HCT116 (cell line): ENCODE results near the gene CSNK1E. TPM values are rescaled to one million over a fixed set of nuclear protein-coding genes. Genes with fewer than 3 reads are reported as not detected.

Experiments used
- ATAC-seq: fragments of 200-7000 bp; cut with Tn5 transposase; 2 replicates; pipeline ENCODE4 v1.9.1; 2020; ENCODE audit warnings: mild to moderate bottlenecking, moderate library complexity
- BruUV-seq: library from RNA; stranded (reverse); fragments of 400-500 nt; replicated peaks from 2 replicates; lab custom pipeline; 2021; lab: Mats Ljungman, UMichigan
- CTCF ChIA-PET: fragments of 300-600 bp; sonication (Branson Sonifier 250); formaldehyde crosslinking; loops from one replicate; lab custom pipeline; 2021; ENCODE audit warnings: antibody characterized with exemption; lab: Charles Lee
- POLR2A ChIA-PET: fragments of 300-600, 350-600 bp; sonication (Branson Sonifier 250); formaldehyde crosslinking; loops from one replicate; lab custom pipeline; 2021; ENCODE audit warnings: antibody characterized with exemption; lab: Charles Lee
- RAD21 ChIA-PET, 2 experiments: fragments of 300-600 bp; sonication (Branson Sonifier 250); formaldehyde crosslinking; loops; one replicate each; lab custom pipeline; 2023; ENCODE audit warnings: low total read pairs in 2 of 2; ENCODE audit not compliant: uncharacterized antibody in 2 of 2, unreplicated experiment in 2 of 2, low non-redundant PET in 1 of 2; lab: Charles Lee
- DNase-seq: peaks from one replicate; pipeline ENCODE4 v3.0.0-alpha.2; 2010; ENCODE audit warnings: low read depth, low spot score
- H2AFZ ChIP-seq: fragments of 200-600 bp; shearing (Covaris generic), sonication (generic); 2 replicates; pipeline ENCODE4 v1.6.1; 2017; ENCODE audit warnings: low read depth, mixed run types, mixed read lengths, antibody characterized with exemption, low read length; ENCODE audit not compliant: poor library complexity, severe bottlenecking
- H3K27ac ChIP-seq: 2 replicates; pipeline ENCODE4 v1.5.1; 2012; ENCODE audit warnings: low read depth, low read length
- H3K27me3 ChIP-seq: fragments of 200-600 bp; sonication (generic); 2 replicates; pipeline ENCODE4 v1.6.1; 2016; ENCODE audit warnings: mixed run types, low read length, mixed read lengths; ENCODE audit not compliant: insufficient read depth
- H3K36me3 ChIP-seq, 2 experiments: fragments of 200-500 bp in 1 of 2; fragments of 200-600 bp in 1 of 2; sonication (Bioruptor generic) in 1 of 2; sonication (generic) in 1 of 2; 2 replicates each; pipeline versions ENCODE4 v1.5.1 to v1.6.1; 2014 to 2016; ENCODE audit warnings: low read length in 2 of 2, inconsistent platforms in 1 of 2, mixed read lengths in 1 of 2, mixed run types in 1 of 2; ENCODE audit not compliant: insufficient read depth in 2 of 2, control insufficient read depth in 1 of 2
- H3K4me1 ChIP-seq, 2 experiments: fragments of 200-600 bp in 1 of 2; sonication (generic) in 1 of 2; 2 replicates each; pipeline versions ENCODE4 v1.5.1 to v1.6.1; 2012 to 2017; ENCODE audit warnings: low read length in 2 of 2, inconsistent platforms in 1 of 2, mild to moderate bottlenecking in 1 of 2, mixed read lengths in 1 of 2, mixed run types in 1 of 2, moderate library complexity in 1 of 2; ENCODE audit not compliant: insufficient read depth in 2 of 2, control insufficient read depth in 1 of 2
- H3K4me2 ChIP-seq: fragments of 200-600 bp; sonication (generic); 2 replicates; pipeline ENCODE4 v1.6.1; 2017; ENCODE audit warnings: mixed run types, low read length, mixed read lengths
- H3K4me3 ChIP-seq, 2 experiments: fragments of 200-600 bp in 1 of 2; sonication (generic) in 1 of 2; replicated peaks in 1 of 2; 2 replicates each; pipeline ENCODE4 v1.5.1; 2011 to 2016; ENCODE audit warnings: low read length in 2 of 2, control low read depth in 1 of 2, low read depth in 1 of 2, mild to moderate bottlenecking in 1 of 2, mixed read lengths in 1 of 2, mixed run types in 1 of 2
- H3K79me2 ChIP-seq: fragments of 200-600 bp; sonication (generic); 2 replicates; pipeline ENCODE4 v1.6.1; 2017; ENCODE audit warnings: mild to moderate bottlenecking, mixed run types, low read length, moderate library complexity, mixed read lengths; ENCODE audit not compliant: insufficient read depth
- H3K9ac ChIP-seq: fragments of 200-600 bp; sonication (generic); 2 replicates; pipeline ENCODE4 v1.6.1; 2016; ENCODE audit warnings: low read length, mixed read lengths
- H3K9me2 ChIP-seq: fragments of 200-600 bp; sonication (generic), shearing (Covaris generic); 2 replicates; pipeline ENCODE4 v1.6.1; 2017; ENCODE audit warnings: mixed run types, mild to moderate bottlenecking, moderate library complexity; ENCODE audit not compliant: insufficient read depth
- H3K9me3 ChIP-seq, 2 experiments: fragments of 200-500 bp in 1 of 2; fragments of 200-600 bp in 1 of 2; sonication (Bioruptor generic) in 1 of 2; sonication (generic) in 1 of 2; 2 replicates each; pipeline ENCODE4 v1.6.1; 2014 to 2017; ENCODE audit warnings: low read length in 2 of 2, mixed read lengths in 2 of 2, inconsistent platforms in 1 of 2, low read depth in 1 of 2, mild to moderate bottlenecking in 1 of 2, mixed run types in 1 of 2, moderate library complexity in 1 of 2; ENCODE audit not compliant: control insufficient read depth in 1 of 2, insufficient read depth in 1 of 2
- H4K20me1 ChIP-seq: fragments of 200-600 bp; sonication (generic), shearing (Covaris generic); 2 replicates; pipeline ENCODE4 v1.6.1; 2017; ENCODE audit warnings: mixed run types, mild to moderate bottlenecking, moderate library complexity; ENCODE audit not compliant: insufficient read depth
- CEBPB ChIP-seq: IDR thresholded peaks from 2 replicates; pipeline ENCODE4 v1.6.1; 2012; ENCODE audit warnings: low read depth
- CTCF ChIP-seq, 3 experiments: fragments of 200-600 bp in 1 of 3; sonication (generic) in 1 of 3; IDR thresholded peaks in 2 of 3; conservative IDR thresholded peaks in 1 of 3; 2 replicates each; pipeline ENCODE4 v1.5.1; 2012 to 2017; ENCODE audit warnings: low read depth in 2 of 3, low read length in 2 of 3, antibody characterized with exemption in 1 of 3, borderline replicate concordance in 1 of 3, control low read depth in 1 of 3, mild to moderate bottlenecking in 1 of 3, mixed read lengths in 1 of 3, mixed run types in 1 of 3, moderate library complexity in 1 of 3; ENCODE audit not compliant: insufficient read depth in 1 of 3
- EGR1 ChIP-seq: IDR thresholded peaks from 2 replicates; pipeline ENCODE4 v1.6.1; 2012; ENCODE audit warnings: low read depth
- ELF1 ChIP-seq: IDR thresholded peaks from 2 replicates; pipeline ENCODE4 v1.6.1; 2012; ENCODE audit warnings: low read depth, borderline replicate concordance
- JUND ChIP-seq: IDR thresholded peaks from 2 replicates; pipeline ENCODE4 v1.6.1; 2012
- POLR2AphosphoS5 ChIP-seq: IDR thresholded peaks from 2 replicates; pipeline ENCODE4 v1.6.1; 2011; ENCODE audit warnings: mild to moderate bottlenecking, low read depth, low read length, moderate library complexity
- SP1 ChIP-seq: IDR thresholded peaks from 2 replicates; pipeline ENCODE4 v1.6.1; 2012; ENCODE audit warnings: low read depth
- SRF ChIP-seq: IDR thresholded peaks from 2 replicates; pipeline ENCODE4 v1.6.1; 2012; ENCODE audit warnings: low read depth
- TCF7L2 ChIP-seq: IDR thresholded peaks from 2 replicates; pipeline ENCODE4 v1.7.0; 2011; ENCODE audit warnings: borderline replicate concordance, inconsistent platforms; ENCODE audit not compliant: insufficient read depth, insufficient read length; ENCODE audit errors: extremely low read depth
- ZBTB33 ChIP-seq: IDR thresholded peaks from 2 replicates; pipeline ENCODE4 v1.6.1; 2011; ENCODE audit warnings: mild to moderate bottlenecking, low read length, moderate library complexity; ENCODE audit not compliant: insufficient replicate concordance; ENCODE audit errors: extremely low read depth
- ZFX ChIP-seq: fragments of 450-650 bp; IDR thresholded peaks from 2 replicates; pipeline ENCODE4 v1.6.1; 2017
- ZNF274 ChIP-seq: fragments of 200-500 bp; sonication (Bioruptor generic); IDR thresholded peaks from 2 replicates; pipeline ENCODE4 v1.6.1; 2014; ENCODE audit warnings: mild to moderate bottlenecking, low read depth, low read length, inconsistent platforms
- intact Hi-C: fragments of 100-400 bp; cut with micrococcal nuclease; formaldehyde crosslinking; loops from 2 replicates; pipeline ENCODE4 v1.10.0; 2022
- total RNA-seq: library from RNA; stranded (reverse); gene quantifications from one replicate; pipeline ENCODE4 v1.2.1, GENCODE V29; 2021; ENCODE audit not compliant: unreplicated experiment

CSNK1E gene
- total RNA-seq, 1 experiment from 2014 or later: 190 TPM

GRCh38 chr22:38313384-38313955, 3.8 kb downstream of the CSNK1E start (continued):
- TF ChIP-seq POLR2AphosphoS5: no peak

- H3K9me3 ChIP-seq: no peaks in the 10 kb centered on the region
- TF ChIP-seq SP1 (no peak), POLR2AphosphoS5 (no peak), ZFX (no peak), ZNF274 (no peak)
- H2AFZ ChIP-seq: no peak overlapping the region
- RAD21 ChIA-PET: no interaction called here
- H3K9me2 ChIP-seq: no peaks in the 10 kb centered on the region
- H3K4me2 ChIP-seq: no peak overlapping the region
- POLR2A ChIA-PET: no interaction called here
- intact Hi-C loops: no loop called here
- ATAC-seq: no peak
- 0 out of 2 replicates have a peak overlapping the region, but pooled peaks have one; percentile 5 for H3K27ac ChIP-seq
- peaks cover 18 to 36% of the 10 kb centered on the region in 2 experiments; a peak in 3 of 4 replicates for H3K36me3 ChIP-seq
- H3K4me3 ChIP-seq: no peak overlapping the region
- no peak for DNase-seq
- H4K20me1 ChIP-seq: peaks cover 23% of the 10 kb centered on the region; the same call in 1 of the 2 replicates
- CTCF ChIA-PET: no interaction called here
- no peaks in the 10 kb centered on the region for H3K27me3 ChIP-seq
- H3K79me2 ChIP-seq: peaks cover 97% of the 10 kb centered on the region
- H3K9ac ChIP-seq: no peak overlapping the region
- peaks cover 0 to 18% of the 10 kb centered on the region in 2 experiments; a peak in 3 of 4 replicates for H3K4me1 ChIP-seq
- no TSS peak for BruUV-seq
Observed at GRCh38 chr22:38312261-38312800, 4.9 kb downstream of the CSNK1E start.

GRCh38 chr22:38311323-38311620, 6.0 kb downstream of the CSNK1E start:
- peaks cover 100% of the 10 kb centered on the region for H3K79me2 ChIP-seq
- ChIA-PET CTCF (no interaction called here), RAD21 (no interaction called here), POLR2A (no interaction called here)
- ATAC-seq (no peak), DNase-seq (no peak)
- BruUV-seq: no TSS peak
- H3K4me3 ChIP-seq: no peak overlapping the region
- H3K4me1 ChIP-seq: peaks cover 0 to 19% of the 10 kb centered on the region in 2 experiments; a peak in 3 of 4 replicates
- no peak overlapping the region for H3K9ac ChIP-seq
- peaks cover 23% of the 10 kb centered on the region; the same call in 1 of the 2 replicates for H4K20me1 ChIP-seq
- no peaks in the 10 kb centered on the region for H3K9me2 ChIP-seq
- peaks cover 20 to 36% of the 10 kb centered on the region in 2 experiments; a peak in 3 of 4 replicates for H3K36me3 ChIP-seq
- no peaks in the 10 kb centered on the region for H3K9me3 ChIP-seq
- no peak overlapping the region for H3K4me2 ChIP-seq
- H2AFZ ChIP-seq: no peak overlapping the region
- no peak overlapping the region for H3K27ac ChIP-seq
- intact Hi-C loops: no loop called here
- no peaks in the 10 kb centered on the region for H3K27me3 ChIP-seq
- TF ChIP-seq EGR1: no peak
- no peak for TF ChIP-seq SRF
- no peak for TF ChIP-seq ZNF274
- TF ChIP-seq ZBTB33: no peak
- TF ChIP-seq ELF1: no peak
- no peak for TF ChIP-seq CTCF (IDR thresholded peaks at IDR 0.05 in 2 of 3, conservative IDR thresholded peaks at IDR 0.05 in 1 of 3; ENCODE audit: borderline replicate concordance in 1 of 3, insufficient read depth in 1 of 3, low read depth in 2 of 3, low read length in 2 of 3)
- TF ChIP-seq CEBPB: no peak
- no peak for TF ChIP-seq JUND
- no peak for TF ChIP-seq TCF7L2
- TF ChIP-seq ZFX: no peak
